ENCODE data around the gene INPP1. TPM values are rescaled to one million over a fixed set of nuclear protein-coding genes. Genes with fewer than 3 reads are reported as not detected.

Gene INPP1
- total RNA-seq, 2 experiments from 2014 or later: not detected

DNA sequence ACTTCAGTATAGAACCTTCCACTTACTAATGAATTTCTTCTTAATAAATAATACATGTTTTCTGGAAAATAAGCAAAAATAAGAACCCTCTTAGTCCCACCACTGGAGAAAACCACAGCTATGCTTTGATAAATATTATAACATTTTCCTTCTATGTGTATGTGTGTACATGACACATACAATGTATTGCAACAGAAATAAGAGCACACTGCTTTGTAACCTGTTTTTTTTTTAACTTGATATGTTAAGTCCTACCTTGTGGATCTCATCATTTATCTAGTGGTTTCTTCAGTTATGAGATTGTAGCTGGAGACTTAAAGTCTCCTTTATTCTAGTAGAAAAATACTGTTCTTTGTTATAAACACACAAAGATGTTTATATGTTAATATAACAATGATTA lies 17.2 kb downstream of the INPP1 start:
- BruUV-seq (replicated peaks): no TSS peak
- H3K4me3 ChIP-seq (ENCODE audit: low read depth, low read length, poor library complexity, severe bottlenecking): no peak overlapping the region
- POLR2A ChIA-PET: interaction anchor here (1.2 to 1.5 kb wide), 4 partner anchors 9 to 332 kb away, joined by 3 to 6 read pairs (median 4); no protein-coding TSS in a partner anchor

DNA sequence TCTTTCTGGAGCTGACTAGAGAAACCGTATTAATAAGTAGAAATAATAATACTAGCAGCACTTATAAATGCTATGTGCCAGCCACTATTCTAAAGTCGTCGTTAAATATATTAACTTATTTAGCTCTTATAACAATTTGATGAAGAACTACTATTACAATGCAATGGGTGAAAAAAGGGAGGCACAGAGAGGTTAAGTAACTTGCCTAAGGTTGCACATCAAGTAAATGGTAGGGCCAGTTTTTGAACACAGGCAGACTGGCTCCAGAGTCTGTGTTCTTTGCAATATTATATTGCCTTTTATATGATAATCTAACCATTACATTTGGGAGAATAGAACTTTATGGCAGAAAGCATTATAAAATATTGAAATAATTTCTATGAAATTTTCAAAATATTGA lies 17.6 kb downstream of the INPP1 start:
- Histone ChIP-seq H3K4me1 (ENCODE audit: insufficient read depth, low read length, poor library complexity, severe bottlenecking) (no peaks in the 10 kb centered on the region), H3K4me2 (ENCODE audit: low read length) (no peak overlapping the region), H3K9me3 (ENCODE audit: low read length) (no peaks in the 10 kb centered on the region), H2AFZ (ENCODE audit: low read length) (no peak overlapping the region), H4K20me1 (ENCODE audit: insufficient read depth, low read length) (no peaks in the 10 kb centered on the region), H3K36me3 (ENCODE audit: insufficient read depth, low read length) (no peaks in the 10 kb centered on the region), H3K27ac (ENCODE audit: low read depth, low read length, poor library complexity, severe bottlenecking) (no peak overlapping the region), H3K79me2 (ENCODE audit: insufficient read depth, low read depth, low read length) (no peaks in the 10 kb centered on the region), H3K9me2 (ENCODE audit: insufficient read depth, low read length) (no peaks in the 10 kb centered on the region), H3K4me3 (ENCODE audit: low read depth, low read length, poor library complexity, severe bottlenecking) (no peak overlapping the region)
- ChIA-PET CTCF (ENCODE audit: unreplicated experiment) (no interaction called here), POLR2A (interaction anchor here (1.2 to 1.5 kb wide), 4 partner anchors 9 to 331 kb away, joined by 3 to 6 read pairs (median 4); no protein-coding TSS in a partner anchor)
- intact Hi-C loops (cut with micrococcal nuclease; ENCODE audit: unreplicated experiment): no loop called here
- BruUV-seq (replicated peaks): no TSS peak
- DNase-seq (ENCODE audit: low spot score): no peak
- no peak for TF ChIP-seq EZH2phosphoT487 (IDR thresholded peaks at IDR 0.05; ENCODE audit: borderline replicate concordance, low read depth, low read length)
- TF ChIP-seq, protein P1, sequence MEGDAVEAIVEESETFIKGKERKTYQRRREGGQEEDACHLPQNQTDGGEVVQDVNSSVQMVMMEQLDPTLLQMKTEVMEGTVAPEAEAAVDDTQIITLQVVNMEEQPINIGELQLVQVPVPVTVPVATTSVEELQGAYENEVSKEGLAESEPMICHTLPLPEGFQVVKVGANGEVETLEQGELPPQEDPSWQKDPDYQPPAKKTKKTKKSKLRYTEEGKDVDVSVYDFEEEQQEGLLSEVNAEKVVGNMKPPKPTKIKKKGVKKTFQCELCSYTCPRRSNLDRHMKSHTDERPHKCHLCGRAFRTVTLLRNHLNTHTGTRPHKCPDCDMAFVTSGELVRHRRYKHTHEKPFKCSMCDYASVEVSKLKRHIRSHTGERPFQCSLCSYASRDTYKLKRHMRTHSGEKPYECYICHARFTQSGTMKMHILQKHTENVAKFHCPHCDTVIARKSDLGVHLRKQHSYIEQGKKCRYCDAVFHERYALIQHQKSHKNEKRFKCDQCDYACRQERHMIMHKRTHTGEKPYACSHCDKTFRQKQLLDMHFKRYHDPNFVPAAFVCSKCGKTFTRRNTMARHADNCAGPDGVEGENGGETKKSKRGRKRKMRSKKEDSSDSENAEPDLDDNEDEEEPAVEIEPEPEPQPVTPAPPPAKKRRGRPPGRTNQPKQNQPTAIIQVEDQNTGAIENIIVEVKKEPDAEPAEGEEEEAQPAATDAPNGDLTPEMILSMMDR (conservative IDR thresholded peaks at IDR 0.05; ENCODE audit: low read length): no peak

More for the DNA sequence above, 17.2 kb downstream of the INPP1 start:
- TF ChIP-seq, protein P1 (conservative IDR thresholded peaks at IDR 0.05; ENCODE audit: low read length): no peak
- no peak for TF ChIP-seq EZH2phosphoT487 (IDR thresholded peaks at IDR 0.05; ENCODE audit: borderline replicate concordance, low read depth, low read length)
- Histone ChIP-seq H3K79me2 (ENCODE audit: insufficient read depth, low read depth, low read length) (no peaks in the 10 kb centered on the region), H3K9me2 (ENCODE audit: insufficient read depth, low read length) (no peaks in the 10 kb centered on the region), H3K4me1 (ENCODE audit: insufficient read depth, low read length, poor library complexity, severe bottlenecking) (no peaks in the 10 kb centered on the region), H3K27ac (ENCODE audit: low read depth, low read length, poor library complexity, severe bottlenecking) (no peak overlapping the region), H4K20me1 (ENCODE audit: insufficient read depth, low read length) (no peaks in the 10 kb centered on the region), H3K9me3 (ENCODE audit: low read length) (no peaks in the 10 kb centered on the region), H2AFZ (ENCODE audit: low read length) (no peak overlapping the region), H3K36me3 (ENCODE audit: insufficient read depth, low read length) (no peaks in the 10 kb centered on the region), H3K4me2 (ENCODE audit: low read length) (no peak overlapping the region)
- no peak for DNase-seq (ENCODE audit: low spot score)
- CTCF ChIA-PET (ENCODE audit: unreplicated experiment): no interaction called here
- intact Hi-C loops (cut with micrococcal nuclease; ENCODE audit: unreplicated experiment): no loop called here

DNA sequence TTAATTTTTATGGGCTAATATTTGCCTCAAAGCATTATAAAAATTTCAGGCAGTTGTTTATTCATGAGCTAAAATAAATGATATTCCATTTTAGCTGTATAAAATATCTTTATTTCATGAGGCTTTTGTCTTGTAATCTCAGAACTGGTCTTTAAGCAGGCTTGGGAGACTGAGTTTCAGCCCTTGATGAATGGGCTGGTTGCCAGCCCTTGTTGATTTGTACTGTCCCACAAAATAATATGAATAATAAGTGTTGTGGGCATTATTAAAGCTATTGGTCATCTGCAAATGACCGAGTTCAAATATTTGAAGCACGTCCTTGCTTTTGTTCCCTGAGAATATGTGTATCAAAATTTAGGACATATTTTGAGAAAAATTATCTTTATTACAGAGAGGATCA lies 18.2 kb downstream of the INPP1 start:
- intact Hi-C loops (cut with micrococcal nuclease; ENCODE audit: unreplicated experiment): no loop called here
- Histone ChIP-seq H3K9me2 (ENCODE audit: insufficient read depth, low read length) (no peaks in the 10 kb centered on the region), H3K36me3 (ENCODE audit: insufficient read depth, low read length) (no peaks in the 10 kb centered on the region), H3K9me3 (ENCODE audit: low read length) (no peaks in the 10 kb centered on the region), H4K20me1 (ENCODE audit: insufficient read depth, low read length) (no peaks in the 10 kb centered on the region), H3K27ac (ENCODE audit: low read depth, low read length, poor library complexity, severe bottlenecking) (no peak overlapping the region), H3K79me2 (ENCODE audit: insufficient read depth, low read depth, low read length) (no peaks in the 10 kb centered on the region), H3K4me2 (ENCODE audit: low read length) (no peak overlapping the region), H2AFZ (ENCODE audit: low read length) (no peak overlapping the region), H3K4me3 (ENCODE audit: low read depth, low read length, poor library complexity, severe bottlenecking) (no peak overlapping the region), H3K4me1 (ENCODE audit: insufficient read depth, low read length, poor library complexity, severe bottlenecking) (no peaks in the 10 kb centered on the region)
- BruUV-seq (replicated peaks): no TSS peak
- DNase-seq (ENCODE audit: low spot score): no peak
- TF ChIP-seq, protein P1 (conservative IDR thresholded peaks at IDR 0.05; ENCODE audit: low read length): no peak
- no peak for TF ChIP-seq EZH2phosphoT487 (IDR thresholded peaks at IDR 0.05; ENCODE audit: borderline replicate concordance, low read depth, low read length)
- ChIA-PET POLR2A (interaction anchor here (0.8 to 1.5 kb wide), 3 partner anchors 10 to 331 kb away, joined by 3 read pairs; no protein-coding TSS in a partner anchor), CTCF (ENCODE audit: unreplicated experiment) (no interaction called here)

All from OCI-LY7 (cell line).